NCI-H1092 (cell line): ENCODE data around the gene SETBP1.

Experiments
- DNase-seq: peaks from one replicate; lab custom pipeline; 2025; lab: John Stamatoyannopoulos, UW

The SETBP1 gene

GRCh38 chr18:45110577-45111501, 430.2 kb downstream of the SETBP1 start:
- no peak for DNase-seq

GRCh38 chr18:45111502-45111848, 430.8 kb downstream of the SETBP1 start:
- DNase-seq: no peak

- DNase-seq: no peak
These were observed 432.0 kb downstream of the SETBP1 start for GRCh38 chr18:45112682-45113081.

- DNase-seq: no peak
These were observed 435.4 kb downstream of the SETBP1 start for GRCh38 chr18:45116116-45116515.
